Natural killer cell (primary cell): ENCODE measurements around the gene CHST8. TPM values are rescaled to one million over a fixed set of nuclear protein-coding genes. Genes with fewer than 3 reads are reported as not detected.

Experiments used
- ATAC-seq, 3 donors: fragments of 150-1000 bp in 2 of 3; fragments of 200-7000 bp in 1 of 3; cut with Tn5 transposase; 1 replicate in 1 of 3; 2 replicates in 2 of 3; pipeline ENCODE4 v1.10.0; 2021; ENCODE audit warnings: mild to moderate bottlenecking in 2 of 3, moderate library complexity in 2 of 3
- DNase-seq, 2 donors: peaks; one replicate each; pipeline versions ENCODE4 v3.0.0 to v3.0.0-alpha.2; 2013 to 2021; ENCODE audit warnings: mixed read lengths in 1 of 2
- H3K27ac ChIP-seq: one replicate; pipeline ENCODE4 v1.5.1; 2013; ENCODE audit warnings: mild to moderate bottlenecking, low read length
- H3K27me3 ChIP-seq: one replicate; pipeline ENCODE4 v1.6.1; 2013; ENCODE audit warnings: low read length; ENCODE audit not compliant: control insufficient read depth, insufficient read depth
- H3K36me3 ChIP-seq: one replicate; pipeline ENCODE4 v1.6.1; 2013; ENCODE audit warnings: low read length; ENCODE audit not compliant: control insufficient read depth, insufficient read depth
- H3K4me1 ChIP-seq: one replicate; pipeline ENCODE4 v1.6.1; 2013; ENCODE audit warnings: low read length; ENCODE audit not compliant: control insufficient read depth, insufficient read depth
- H3K4me3 ChIP-seq: one replicate; pipeline ENCODE4 v1.5.1; 2013; ENCODE audit warnings: low read length
- H3K9me3 ChIP-seq: one replicate; pipeline ENCODE4 v1.6.1; 2013; ENCODE audit warnings: low read length; ENCODE audit not compliant: control insufficient read depth, insufficient read depth
- H3K27ac Mint-ChIP-seq, 2 donors: one replicate each; pipeline ENCODE4 v1.8.0; 2022; ENCODE audit warnings: mild to moderate bottlenecking in 2 of 2, mixed read lengths in 2 of 2, moderate library complexity in 1 of 2
- H3K27me3 Mint-ChIP-seq, 2 donors: one replicate each; pipeline ENCODE4 v1.8.0; 2022; ENCODE audit warnings: low read depth in 2 of 2, mixed read lengths in 2 of 2
- H3K36me3 Mint-ChIP-seq: one replicate; pipeline ENCODE4 v1.8.0; 2022; ENCODE audit warnings: mixed read lengths
- H3K4me1 Mint-ChIP-seq, 2 donors: one replicate each; pipeline ENCODE4 v1.8.0; 2022; ENCODE audit warnings: mixed read lengths in 2 of 2
- H3K4me3 Mint-ChIP-seq: one replicate; pipeline ENCODE4 v1.8.0; 2022; ENCODE audit warnings: mild to moderate bottlenecking, moderate library complexity, mixed read lengths
- H3K9me3 Mint-ChIP-seq, 2 donors: one replicate each; pipeline ENCODE4 v1.8.0; 2022; ENCODE audit warnings: mixed read lengths in 2 of 2
- CTCF ChIP-seq: fragments of 200-600 bp; IDR thresholded peaks from one replicate; pipeline ENCODE4 v1.8.0; 2022; ENCODE audit warnings: antibody characterized with exemption
- WGBS: methylation state at CpG from one replicate; pipeline ENCODE4 v1.1.7; 2013; ENCODE audit warnings: missing lambda C conversion rate; ENCODE audit not compliant: insufficient coverage; 5-methylcytosine and 5-hydroxymethylcytosine counted together
- intact Hi-C: fragments of 100-400 bp; cut with micrococcal nuclease; formaldehyde crosslinking; loops from one replicate; pipeline ENCODE4 v1.14.2; 2022
- total RNA-seq, 4 donors: library from RNA; stranded (reverse); fragments of 120-200 nt in 1 of 4; gene quantifications; one replicate each; pipeline versions ENCODE4 v1.2.3 to v1.2.4, GENCODE V29; 2013 to 2022

CHST8 gene
- total RNA-seq, 3 donors from 2014 or later (not counting 1 experiment from before 2014, with no cell fraction given), result not detected

GRCh38 chr19:33627962-33628839, 6.4 kb downstream of the CHST8 start:
- peak in 1 of 3 donors; percentile 9 for ATAC-seq
- no peak overlapping the region for H3K27ac ChIP-seq
- H3K27me3 Mint-ChIP-seq, result peaks cover 18 to 28% of the 10 kb centered on the region in 2 donors

GRCh38 chr19:33628921-33629825, 7.4 kb downstream of the CHST8 start:
- no peaks in the 10 kb centered on the region for H3K4me1 Mint-ChIP-seq
- H3K27ac Mint-ChIP-seq, result no peak overlapping the region
- no peaks in the 10 kb centered on the region for H3K4me1 ChIP-seq
- ATAC-seq (no peak), DNase-seq (no peak)
- no peaks in the 10 kb centered on the region for H3K9me3 Mint-ChIP-seq
- no peaks in the 10 kb centered on the region for H3K9me3 ChIP-seq
- no peaks in the 10 kb centered on the region for H3K36me3 ChIP-seq
- H3K4me3 ChIP-seq, result no peak overlapping the region
- H3K27me3 Mint-ChIP-seq, result peaks cover 9 to 18% of the 10 kb centered on the region in 2 donors
- H3K27me3 ChIP-seq, result peaks cover 2% of the 10 kb centered on the region
- H3K36me3 Mint-ChIP-seq, result no peaks in the 10 kb centered on the region
- intact Hi-C loops, result no loop called here
- no peak overlapping the region for H3K27ac ChIP-seq
- H3K4me3 Mint-ChIP-seq, result no peak overlapping the region
- TF ChIP-seq CTCF, result no peak
- 72% methylated on average over 13 of the region's 13 CpGs for WGBS

More at GRCh38 chr19:33627962-33628839, 6.4 kb downstream of the CHST8 start:
- intact Hi-C loops, result no loop called here
- Mint-ChIP-seq H3K36me3 (no peaks in the 10 kb centered on the region), H3K4me3 (no peak overlapping the region), H3K9me3 (no peaks in the 10 kb centered on the region), H3K4me1 (no peaks in the 10 kb centered on the region), H3K27ac (no peak overlapping the region)
- 82% methylated on average over 12 of the region's 12 CpGs for WGBS
- Histone ChIP-seq H3K9me3 (no peaks in the 10 kb centered on the region), H3K4me3 (no peak overlapping the region), H3K36me3 (no peaks in the 10 kb centered on the region), H3K27me3 (peaks cover 5% of the 10 kb centered on the region), H3K4me1 (no peaks in the 10 kb centered on the region)
- no peak for DNase-seq
- no peak for TF ChIP-seq CTCF

- Histone ChIP-seq H3K4me3 (no peak overlapping the region), H3K9me3 (no peaks in the 10 kb centered on the region), H3K27ac (no peak overlapping the region), H3K36me3 (no peaks in the 10 kb centered on the region), H3K4me1 (no peaks in the 10 kb centered on the region), H3K27me3 (no peaks in the 10 kb centered on the region)
- H3K9me3 Mint-ChIP-seq, result no peaks in the 10 kb centered on the region
- WGBS, result 81% methylated on average over 9 of the region's 9 CpGs
- H3K4me1 Mint-ChIP-seq, result no peaks in the 10 kb centered on the region
- ATAC-seq (no peak), DNase-seq (no peak)
- intact Hi-C loops, result no loop called here
- no peak for TF ChIP-seq CTCF
- peaks cover 2 to 11% of the 10 kb centered on the region in 2 donors for H3K27me3 Mint-ChIP-seq
- H3K27ac Mint-ChIP-seq, result no peak overlapping the region
- no peak overlapping the region for H3K4me3 Mint-ChIP-seq
- H3K36me3 Mint-ChIP-seq, result no peaks in the 10 kb centered on the region
Observed at GRCh38 chr19:33629826-33630375, 8.1 kb downstream of the CHST8 start.
